Ovary (tissue), 9 donors: ENCODE data around the gene SURF4. TPM values are rescaled to one million over a fixed set of nuclear protein-coding genes. Genes with fewer than 3 reads are reported as not detected.

Experiments used
- DNase-seq, 5 donors: peaks; one replicate each; pipeline ENCODE4 v3.0.0-alpha.2; 2019 to 2020
- H3K27ac ChIP-seq, 2 donors: fragments of 200-600 bp; one replicate each; pipeline versions ENCODE4 v1.5.1 to v1.8.0; 2019 to 2022
- H3K27me3 ChIP-seq: fragments of 200-600 bp; one replicate; pipeline ENCODE4 v1.8.0; 2022
- H3K36me3 ChIP-seq: fragments of 200-600 bp; sonication (generic); one replicate; pipeline ENCODE4 v1.5.1; 2019
- H3K4me1 ChIP-seq: one replicate; pipeline ENCODE4 v1.8.1; 2013; ENCODE audit warnings: mild to moderate bottlenecking, moderate library complexity; ENCODE audit not compliant: insufficient read depth
- H3K4me3 ChIP-seq: fragments of 200-600 bp; sonication (generic); one replicate; pipeline ENCODE4 v1.5.1; 2017
- H3K9me3 ChIP-seq, 2 donors: fragments of 200-600 bp in 1 of 2; sonication (generic) in 1 of 2; one replicate each; pipeline versions ENCODE4 v1.5.1 to v1.8.1; 2013 to 2019; ENCODE audit warnings: mild to moderate bottlenecking in 1 of 2, moderate library complexity in 1 of 2
- CTCF ChIP-seq, 3 donors: fragments of 450-650 bp in 2 of 3; fragments of 200-600 bp in 1 of 3; IDR thresholded peaks; one replicate each; pipeline versions ENCODE4 v1.5.1 to v1.8.0; 2016 to 2022; ENCODE audit warnings: antibody characterized with exemption in 3 of 3, mild to moderate bottlenecking in 1 of 3
- EP300 ChIP-seq: sonication (generic); formaldehyde crosslinking; IDR thresholded peaks from one replicate; pipeline ENCODE4 v1.6.1; 2017; ENCODE audit warnings: antibody characterized with exemption
- POLR2A ChIP-seq: fragments of 450-650 bp; IDR thresholded peaks from one replicate; pipeline ENCODE4 v1.6.1; 2017; ENCODE audit warnings: antibody characterized with exemption, mild to moderate bottlenecking, moderate library complexity
- whole genome bisulfite sequencing, 3 donors: extraction: QIAGEN DNeasy Blood & Tissue Kit in 1 of 3; methylation state at CpG; one replicate each; pipeline versions ENCODE4 v1.1.5 to v1.1.7; 2013 to 2017; 5-methylcytosine and 5-hydroxymethylcytosine counted together
- intact Hi-C, 4 donors: fragments of 100-400 bp; cut with DNase I; formaldehyde crosslinking; loops; one replicate each; pipeline versions ENCODE4 v1.11.0 to v1.15.1; 2022 to 2023
- polyA plus RNA-seq, 2 donors: library from polyadenylated mRNA; stranded (reverse); fragments of 200-250 nt in 1 of 2; fragments of 350-450 nt in 1 of 2; fragmentation: Illumina TruSeq in 1 of 2; extraction: RNeasy Lipid Tissue Mini Kit (QIAGEN cat#74804) in 1 of 2; gene quantifications; one replicate each; pipeline ENCODE4 v1.2.3, GENCODE V29; 2013 to 2014
- total RNA-seq, 7 donors: library from RNA; depleted of rRNA in 2 of 7; stranded (reverse); fragments of >200 nt in 2 of 7; fragmentation: NEBNext Ultra II Directional in 3 of 7; extraction: Animal tissue kit (Norgen Biotek cat#: 25700) in 3 of 7; gene quantifications; one replicate each; pipeline versions ENCODE4 v1.1.0 to v1.2.4, GENCODE V29; 2016 to 2023
- donor health status: DM: no; HTN: no; CAD: no; lungs with moderate emphysema.
- donor health status: DM: no; HTN: no; CAD: no.
- donor health status: Bipolar disorder and iron deficiency.
- donor health status: DM: yes; HTN: yes; CAD: no.
- donor health status: DM: no; HTN: no; CAD: no.
- donor health status: DM: yes; HTN: yes; CAD: no.

SURF4 gene
- total and polyA plus RNA-seq, 9 donors, result 58.7 to 165 (median 107) TPM

DNA sequence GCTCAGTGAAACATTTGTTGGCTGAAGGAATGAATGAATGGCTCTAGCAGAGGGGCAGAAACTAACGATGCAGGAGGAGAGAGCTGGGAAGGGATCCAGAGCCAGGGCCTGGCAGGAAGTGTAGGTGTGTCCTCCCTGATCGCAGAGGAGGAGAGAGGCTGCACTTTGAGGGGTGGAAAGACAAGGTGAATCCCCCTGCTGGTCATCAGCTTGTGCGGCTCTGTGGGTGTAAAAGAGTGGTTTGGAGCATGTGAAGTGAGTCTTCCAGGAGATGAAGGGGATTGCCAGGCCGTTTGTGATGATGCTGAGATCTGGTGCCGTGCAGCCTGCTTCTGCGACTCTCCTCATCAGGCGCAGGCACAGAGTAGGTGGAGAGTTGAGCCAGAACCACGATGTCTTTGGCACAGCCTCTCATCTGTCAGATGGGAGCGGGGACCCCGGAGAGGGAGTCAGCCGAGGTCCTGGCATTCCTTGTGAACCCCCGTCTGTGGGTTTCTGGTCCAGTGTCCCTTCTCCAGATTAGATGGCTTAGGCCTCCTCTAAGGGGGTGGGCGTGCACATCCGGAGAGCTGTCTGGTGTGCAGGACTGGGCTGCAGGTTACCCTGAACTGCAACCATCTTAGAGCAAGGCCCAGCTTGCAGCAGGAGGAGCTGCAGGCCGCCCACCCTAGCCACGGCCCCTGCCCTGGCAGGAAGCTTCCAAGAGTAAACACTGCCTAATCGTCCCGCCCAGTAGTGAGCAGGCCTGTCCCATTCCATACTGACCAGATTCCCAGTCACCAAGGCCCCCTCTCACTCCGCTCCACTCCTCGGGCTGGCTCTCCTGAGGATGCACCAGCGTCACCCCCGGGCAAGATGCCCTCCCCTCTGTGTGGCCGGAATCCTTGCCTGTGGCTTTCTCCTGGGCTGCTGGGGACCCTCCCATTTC is 46.0 kb upstream of the SURF4 start, which contains the start of gene ADAMTS13:
Gene ADAMTS13, plus strand, starts transcription at position 753 of the 928 bp plus-strand sequence. Its CDS starts 77 bp downstream, at position 830.
- DNase-seq, result no peak
- no peak within 1 kb of the TSS for H3K4me3 ChIP-seq
- H3K27ac ChIP-seq, result no peak within 1 kb of the TSS
- intact Hi-C loops, result no loop called here
- no peaks in the 10 kb centered on the region for H3K36me3 ChIP-seq
- H3K9me3 ChIP-seq, result no peaks in the 10 kb centered on the region
- peaks cover 3% of the 10 kb centered on the region for H3K4me1 ChIP-seq
- TF ChIP-seq POLR2A (no peak), CTCF (IDR thresholded peaks at IDR 0.05) (no peak), EP300 (no peak)
- no peaks in the 10 kb centered on the region for H3K27me3 ChIP-seq
- WGBS, 3 donors, result 55 to 59% (median 56%) methylated on average over 23 of the region's 23 CpGs

GRCh38 chr9:133420392-133420827 is 44.5 kb upstream of the SURF4 start:
- TF ChIP-seq EP300 (no peak), POLR2A (no peak), CTCF (IDR thresholded peaks at IDR 0.05) (no peak)
- no peak overlapping the region for H3K4me3 ChIP-seq
- H3K27me3 ChIP-seq, result no peaks in the 10 kb centered on the region
- intact Hi-C loops, result no loop called here
- DNase-seq, result no peak
- H3K27ac ChIP-seq, result no peak overlapping the region
- no peaks in the 10 kb centered on the region for H3K9me3 ChIP-seq
- peaks cover 3% of the 10 kb centered on the region for H3K4me1 ChIP-seq
- 48 to 61% (median 55%) methylated on average over 5 of the region's 5 CpGs for WGBS, 3 donors
- no peaks in the 10 kb centered on the region for H3K36me3 ChIP-seq

- Histone ChIP-seq H3K9me3 (no peaks in the 10 kb centered on the region), H3K4me3 (no peak overlapping the region), H3K27me3 (no peaks in the 10 kb centered on the region), H3K36me3 (no peaks in the 10 kb centered on the region), H3K27ac (no peak overlapping the region), H3K4me1 (peaks cover 3% of the 10 kb centered on the region)
- intact Hi-C loops, result no loop called here
- WGBS, 3 donors, result 66 to 77% (median 68%) methylated on average over 13 of the region's 13 CpGs
- no peak for DNase-seq
- no peak for TF ChIP-seq EP300
- no peak for TF ChIP-seq CTCF (IDR thresholded peaks at IDR 0.05)
- TF ChIP-seq POLR2A, result no peak
These were observed 43.1 kb upstream of the SURF4 start for GRCh38 chr9:133419005-133419404.

DNA sequence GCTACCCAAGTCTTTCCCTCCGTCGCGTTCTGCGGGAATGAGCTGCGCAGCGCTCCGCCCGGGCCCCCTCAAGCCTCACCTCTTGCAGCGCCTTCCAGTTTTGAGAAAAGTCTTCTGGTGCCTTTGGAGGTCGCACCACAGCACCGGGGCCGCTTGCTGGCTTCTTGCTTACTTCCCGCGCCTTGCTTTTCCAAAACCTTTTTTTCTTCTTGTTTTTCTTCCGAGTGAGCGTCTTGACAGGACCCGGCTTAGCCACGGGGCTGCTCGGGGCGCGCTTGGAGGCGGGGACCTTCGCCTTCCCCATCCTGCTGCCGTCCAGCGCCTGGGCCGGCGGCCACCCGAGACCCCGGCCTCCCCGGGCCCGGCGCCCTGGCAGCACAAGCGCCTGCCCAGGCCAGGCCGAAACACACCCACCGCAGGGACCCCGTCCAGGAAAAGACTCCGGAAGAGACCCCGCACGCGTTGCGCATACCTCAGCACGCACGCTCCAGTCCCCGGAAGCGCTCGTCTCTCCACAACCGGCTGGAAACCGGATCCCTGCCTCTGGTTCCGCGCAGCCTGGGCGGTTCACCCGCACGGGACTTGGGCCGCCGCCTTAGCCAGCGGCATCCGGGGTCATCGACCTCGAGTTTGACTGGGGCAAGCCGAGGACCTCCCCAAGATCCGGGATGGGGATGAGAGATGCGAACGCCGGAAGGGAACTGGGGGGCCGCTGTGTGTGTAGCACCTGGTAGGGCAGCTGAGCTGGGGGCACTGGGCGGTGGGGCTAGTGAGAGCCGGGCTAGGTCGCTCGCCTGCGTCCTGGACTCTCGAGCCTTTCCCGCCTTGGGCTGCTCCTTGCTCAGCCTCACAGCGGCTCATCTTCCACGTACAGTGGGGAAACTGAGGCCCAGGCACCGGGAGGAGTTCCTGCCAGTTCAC is 41.9 kb upstream of the SURF4 start, which contains the start of gene REXO4:
Gene REXO4, minus strand, starts transcription at position 470 of the 921 bp plus-strand sequence. Its CDS starts 166 bp downstream, at position 304.
- Histone ChIP-seq H3K27ac (peak within 1 kb of the TSS; percentile 70 to 75), H3K9me3 (no peaks in the 10 kb centered on the region), H3K27me3 (no peaks in the 10 kb centered on the region), H3K4me3 (peak within 1 kb of the TSS; percentile 68), H3K4me1 (peaks cover 3% of the 10 kb centered on the region), H3K36me3 (no peaks in the 10 kb centered on the region)
- intact Hi-C loops, result no loop called here
- 1 to 2% (median 1%) methylated on average over 70 to 75 of the region's 75 CpGs for WGBS, 3 donors
- DNase-seq, result peak; percentile 79 to 90 (median 82)
- TF ChIP-seq EP300 (no peak), CTCF (IDR thresholded peaks at IDR 0.05) (peak in 1 of 3 donors; percentile 26), POLR2A (peak; percentile 44)
